Anterior cingulate cortex (tissue), 58 donors: ENCODE data around the gene SEL1L3.

Source experiments
- DNase-seq, 58 donors: peaks; one replicate each; lab custom pipeline; 2025; lab: John Stamatoyannopoulos, UW

SEL1L3 gene

GRCh38 chr4:25760048-25760447 lies 102.7 kb downstream of the SEL1L3 start:
- no peak for DNase-seq

GRCh38 chr4:25759101-25759500 lies 103.7 kb downstream of the SEL1L3 start:
- DNase-seq, result peak in 2 of 58 donors; percentile 3 to 11

GRCh38 chr4:25757452-25757851 lies 105.3 kb downstream of the SEL1L3 start:
- no peak for DNase-seq

- DNase-seq, result no peak
Measured at GRCh38 chr4:25756503-25756902, 106.3 kb downstream of the SEL1L3 start.

GRCh38 chr4:25755911-25756310 lies 106.9 kb downstream of the SEL1L3 start:
- no peak for DNase-seq

GRCh38 chr4:25753239-25753638 lies 109.5 kb downstream of the SEL1L3 start:
- DNase-seq, result no peak

GRCh38 chr4:25750874-25751273 lies 111.9 kb downstream of the SEL1L3 start:
- no peak for DNase-seq

GRCh38 chr4:25749150-25749794 lies 113.5 kb downstream of the SEL1L3 start:
- DNase-seq, result no peak

GRCh38 chr4:25743971-25744370 lies 118.8 kb downstream of the SEL1L3 start:
- no peak for DNase-seq

GRCh38 chr4:25729564-25729963 lies 133.2 kb downstream of the SEL1L3 start:
- no peak for DNase-seq

- DNase-seq, result no peak
Measured at GRCh38 chr4:25728886-25729285, 133.9 kb downstream of the SEL1L3 start.

- no peak for DNase-seq
Measured at GRCh38 chr4:25727711-25728493, 134.9 kb downstream of the SEL1L3 start.

GRCh38 chr4:25725870-25726269 lies 136.9 kb downstream of the SEL1L3 start:
- DNase-seq, result no peak

- DNase-seq, result no peak
Measured at GRCh38 chr4:25723409-25723808, 139.4 kb downstream of the SEL1L3 start.

- no peak for DNase-seq
Measured at GRCh38 chr4:25722964-25723363, 139.8 kb downstream of the SEL1L3 start.

GRCh38 chr4:25713812-25714211 lies 149.0 kb downstream of the SEL1L3 start:
- no peak for DNase-seq

GRCh38 chr4:25712611-25713010 lies 150.2 kb downstream of the SEL1L3 start:
- DNase-seq, result no peak

GRCh38 chr4:25710637-25711036 lies 152.2 kb downstream of the SEL1L3 start:
- DNase-seq, result no peak

GRCh38 chr4:25704516-25704915 lies 158.3 kb downstream of the SEL1L3 start:
- DNase-seq, result no peak

- DNase-seq, result no peak
Measured at GRCh38 chr4:25703731-25704388, 158.9 kb downstream of the SEL1L3 start.

- DNase-seq, result peak in 53 of 58 donors; percentile 2 to 75 (median 32)
Measured at GRCh38 chr4:25702848-25703247, 159.9 kb downstream of the SEL1L3 start.

GRCh38 chr4:25700661-25701060 lies 162.1 kb downstream of the SEL1L3 start:
- no peak for DNase-seq
